ENCODE data around the gene CDK11B.

Gene CDK11B

GRCh38 chr1:1630965-1631781 is 27.6 kb downstream of the CDK11B start:
- DNase-seq (ENCODE audit: low read depth): peak; percentile 14
- no peak overlapping the region for H3K4me3 ChIP-seq (ENCODE audit: control insufficient read depth, low read depth, low read length)

GRCh38 chr1:1630191-1630964 is 28.4 kb downstream of the CDK11B start:
- no peak for TF ChIP-seq CTCF (conservative IDR thresholded peaks at IDR 0.05; ENCODE audit: control insufficient read depth, insufficient read depth, low read depth, low read length)
- DNase-seq (ENCODE audit: low read depth): peak; percentile 66
- H3K4me3 ChIP-seq (ENCODE audit: control insufficient read depth, low read depth, low read length): no peak overlapping the region

More at GRCh38 chr1:1630965-1631781, 27.6 kb downstream of the CDK11B start:
- no peak for TF ChIP-seq CTCF (conservative IDR thresholded peaks at IDR 0.05; ENCODE audit: control insufficient read depth, insufficient read depth, low read depth, low read length)

GRCh38 chr1:1629430-1630190 is 29.2 kb downstream of the CDK11B start:
- DNase-seq (ENCODE audit: low read depth): no peak
- H3K4me3 ChIP-seq (ENCODE audit: control insufficient read depth, low read depth, low read length): no peak overlapping the region
- no peak for TF ChIP-seq CTCF (conservative IDR thresholded peaks at IDR 0.05; ENCODE audit: control insufficient read depth, insufficient read depth, low read depth, low read length)

GRCh38 chr1:1628754-1629429 is 29.9 kb downstream of the CDK11B start:
- no peak overlapping the region for H3K4me3 ChIP-seq (ENCODE audit: control insufficient read depth, low read depth, low read length)
- no peak for DNase-seq (ENCODE audit: low read depth)
- TF ChIP-seq CTCF (conservative IDR thresholded peaks at IDR 0.05; ENCODE audit: control insufficient read depth, insufficient read depth, low read depth, low read length): no peak

- no peak for TF ChIP-seq CTCF (conservative IDR thresholded peaks at IDR 0.05; ENCODE audit: control insufficient read depth, insufficient read depth, low read depth, low read length)
- no peak overlapping the region for H3K4me3 ChIP-seq (ENCODE audit: control insufficient read depth, low read depth, low read length)
- no peak for DNase-seq (ENCODE audit: low read depth)
Observed at GRCh38 chr1:1627829-1628753, 30.7 kb downstream of the CDK11B start.
